HUES48 (cell line): Measurements from ENCODE around the gene PML.
A peak's percentile ranks its signal among the peaks of the same experiment; 100 is the strongest.
"Not testable (repeated sequence)": the region's sequence is repeated elsewhere in the genome, so short reads cannot be mapped to it uniquely, and the experiment has no call there.

Experiments
- H3K27ac ChIP-seq: one replicate; pipeline ENCODE4 v1.7.0; 2013; ENCODE audit warnings: low read depth, low read length, inconsistent platforms
- H3K27me3 ChIP-seq: 2 replicates; pipeline ENCODE4 v1.6.1; 2013; ENCODE audit warnings: mild to moderate bottlenecking, low read length; ENCODE audit not compliant: control insufficient read depth, insufficient read depth
- H3K36me3 ChIP-seq: 2 replicates; pipeline ENCODE4 v1.6.1; 2013; ENCODE audit warnings: low read length; ENCODE audit not compliant: control insufficient read depth, insufficient read depth
- H3K4me1 ChIP-seq: 2 replicates; pipeline ENCODE4 v1.6.1; 2013; ENCODE audit warnings: mild to moderate bottlenecking, low read length; ENCODE audit not compliant: control insufficient read depth, insufficient read depth
- H3K4me3 ChIP-seq: 2 replicates; pipeline ENCODE4 v1.5.1; 2013; ENCODE audit warnings: mild to moderate bottlenecking, low read depth, low read length
- H3K9ac ChIP-seq: 2 replicates; pipeline ENCODE4 v1.6.1; 2013; ENCODE audit warnings: mild to moderate bottlenecking, low read depth, low read length, moderate library complexity
- H3K9me3 ChIP-seq: 2 replicates; pipeline ENCODE4 v1.6.1; 2013; ENCODE audit warnings: low read length; ENCODE audit not compliant: control insufficient read depth, insufficient read depth

The PML gene

GRCh38 chr15:73960472-73961070 is 33.9 kb upstream of the PML start:
- not testable (repeated sequence) for H3K36me3 ChIP-seq, H3K9ac ChIP-seq, H3K9me3 ChIP-seq, H3K27ac ChIP-seq, H3K4me1 ChIP-seq, H3K27me3 ChIP-seq, H3K4me3 ChIP-seq

GRCh38 chr15:73962433-73962832 is 32.1 kb upstream of the PML start:
- no peak overlapping the region for H3K27ac ChIP-seq
- no peaks in the 10 kb centered on the region for H3K9me3 ChIP-seq
- H3K27me3 ChIP-seq = no peaks in the 10 kb centered on the region
- no peaks in the 10 kb centered on the region for H3K36me3 ChIP-seq
- H3K4me3 ChIP-seq = no peak overlapping the region
- H3K9ac ChIP-seq = no peak overlapping the region
- H3K4me1 ChIP-seq = peaks cover 18% of the 10 kb centered on the region

- peaks cover 22% of the 10 kb centered on the region for H3K4me1 ChIP-seq
- 0 out of 2 replicates have a peak overlapping the region, but pooled peaks have one; percentile 33 for H3K9ac ChIP-seq
- H3K9me3 ChIP-seq = no peaks in the 10 kb centered on the region
- no peaks in the 10 kb centered on the region for H3K36me3 ChIP-seq
- no peaks in the 10 kb centered on the region for H3K27me3 ChIP-seq
- peak overlapping the region; percentile 58 for H3K27ac ChIP-seq
- H3K4me3 ChIP-seq = no peak overlapping the region
Measured at GRCh38 chr15:73964736-73965093, 29.8 kb upstream of the PML start.

- H3K27ac ChIP-seq = peak overlapping the region; percentile 58
- no peaks in the 10 kb centered on the region for H3K36me3 ChIP-seq
- H3K9me3 ChIP-seq = no peaks in the 10 kb centered on the region
- no peak overlapping the region for H3K4me3 ChIP-seq
- no peaks in the 10 kb centered on the region for H3K27me3 ChIP-seq
- H3K4me1 ChIP-seq = peaks cover 22% of the 10 kb centered on the region
- H3K9ac ChIP-seq = 0 out of 2 replicates have a peak overlapping the region, but pooled peaks have one; percentile 33
Measured at GRCh38 chr15:73965094-73965757, 29.3 kb upstream of the PML start.

GRCh38 chr15:73965758-73966113 is 28.8 kb upstream of the PML start:
- Histone ChIP-seq H3K4me1 (peaks cover 22% of the 10 kb centered on the region), H3K36me3 (no peaks in the 10 kb centered on the region), H3K9ac (no peak overlapping the region), H3K27ac (no peak overlapping the region), H3K27me3 (no peaks in the 10 kb centered on the region), H3K9me3 (no peaks in the 10 kb centered on the region), H3K4me3 (no peak overlapping the region)

GRCh38 chr15:73968461-73968860 is 26.1 kb upstream of the PML start:
- Histone ChIP-seq H3K9me3 (no peaks in the 10 kb centered on the region), H3K36me3 (no peaks in the 10 kb centered on the region), H3K9ac (no peak overlapping the region), H3K4me3 (no peak overlapping the region), H3K27me3 (0 out of 2 replicates have a peak, but pooled peaks cover 5% of the 10 kb centered on the region), H3K4me1 (peaks cover 27% of the 10 kb centered on the region), H3K27ac (no peak overlapping the region)

- Histone ChIP-seq H3K9ac (no peak overlapping the region), H3K27ac (no peak overlapping the region), H3K4me1 (peaks cover 27% of the 10 kb centered on the region), H3K36me3 (no peaks in the 10 kb centered on the region), H3K9me3 (no peaks in the 10 kb centered on the region), H3K27me3 (0 out of 2 replicates have a peak, but pooled peaks cover 5% of the 10 kb centered on the region), H3K4me3 (no peak overlapping the region)
Measured at GRCh38 chr15:73969151-73969759, 25.3 kb upstream of the PML start.

GRCh38 chr15:73972984-73973682 is 21.4 kb upstream of the PML start:
- no peak overlapping the region for H3K27ac ChIP-seq
- H3K9ac ChIP-seq = no peak overlapping the region
- 0 out of 2 replicates have a peak, but pooled peaks cover 5% of the 10 kb centered on the region for H3K27me3 ChIP-seq
- peaks cover 9% of the 10 kb centered on the region for H3K4me1 ChIP-seq
- H3K9me3 ChIP-seq = no peaks in the 10 kb centered on the region
- H3K36me3 ChIP-seq = no peaks in the 10 kb centered on the region
- peak overlapping the region; percentile 35; the same call in 1 of the 2 replicates for H3K4me3 ChIP-seq

- H3K4me1 ChIP-seq, H3K4me3 ChIP-seq, H3K27ac ChIP-seq, H3K27me3 ChIP-seq, H3K36me3 ChIP-seq, H3K9me3 ChIP-seq, H3K9ac ChIP-seq: not testable (repeated sequence)
Measured at GRCh38 chr15:73973683-73974200, 20.8 kb upstream of the PML start.

- not testable (repeated sequence) for H3K36me3 ChIP-seq, H3K9me3 ChIP-seq, H3K27ac ChIP-seq, H3K4me1 ChIP-seq, H3K4me3 ChIP-seq, H3K9ac ChIP-seq, H3K27me3 ChIP-seq
Measured at GRCh38 chr15:73975440-73976125, 18.9 kb upstream of the PML start.
